HepG2 (cell line): ENCODE measurements around the gene LPXN. TPM values are rescaled to one million over a fixed set of nuclear protein-coding genes. Genes with fewer than 3 reads are reported as not detected.

Source experiments
- ATF4 ChIP-seq, 2 experiments: fragments of 450-650 bp in 1 of 2; sonication (generic) in 1 of 2; formaldehyde crosslinking; IDR thresholded peaks; 2 replicates each; pipeline versions ENCODE4 v1.5.0 to v1.8.0; 2020 to 2022; ENCODE audit warnings: mild to moderate bottlenecking in 1 of 2, missing genetic modification reagents in 1 of 2
- EED ChIP-seq: sonication (generic); formaldehyde crosslinking; IDR thresholded peaks from 2 replicates; pipeline ENCODE4 v1.5.0; 2020; ENCODE audit warnings: mild to moderate bottlenecking, missing genetic modification reagents
- ELK4 ChIP-seq: sonication (generic); formaldehyde crosslinking; IDR thresholded peaks from 2 replicates; pipeline ENCODE4 v1.9.0; 2021; ENCODE audit warnings: missing genetic modification reagents, borderline replicate concordance
- FOXA3 ChIP-seq: IDR thresholded peaks from 2 replicates; pipeline ENCODE4 v1.6.1; 2016; ENCODE audit warnings: missing genetic modification reagents, missing compliant biosample characterization
- FOXK2 ChIP-seq: fragments of 450-650 bp; IDR thresholded peaks from 2 replicates; pipeline ENCODE4 v1.6.1; 2016
- GTF2F1 ChIP-seq: fragments of 150-350 bp; IDR thresholded peaks from 2 replicates; pipeline ENCODE4 v1.6.1; 2014; ENCODE audit warnings: low read length
- KDM6A ChIP-seq: IDR thresholded peaks from 2 replicates; pipeline ENCODE4 v1.6.1; 2016; ENCODE audit warnings: low read depth
- KLF11 ChIP-seq: IDR thresholded peaks from 2 replicates; pipeline ENCODE4 v1.6.1; 2016; ENCODE audit warnings: missing compliant biosample characterization
- KLF16 ChIP-seq, 2 experiments: sonication (generic) in 1 of 2; formaldehyde crosslinking in 1 of 2; IDR thresholded peaks; 2 replicates each; pipeline versions ENCODE4 v1.6.1 to v1.8.0; 2016 to 2023; ENCODE audit warnings: missing genetic modification reagents in 2 of 2, missing compliant biosample characterization in 1 of 2
- KMT2A ChIP-seq: sonication (generic); formaldehyde crosslinking; IDR thresholded peaks from 2 replicates; pipeline ENCODE4 v1.4.0; 2020; ENCODE audit warnings: missing genetic modification reagents
- MAF1 ChIP-seq: sonication (generic); formaldehyde crosslinking; IDR thresholded peaks from 2 replicates; pipeline ENCODE4 v1.5.0; 2020; ENCODE audit warnings: missing genetic modification reagents, borderline replicate concordance
- NCOA1 ChIP-seq: sonication (generic); formaldehyde crosslinking; IDR thresholded peaks from 2 replicates; pipeline ENCODE4 v1.9.0; 2021; ENCODE audit warnings: missing genetic modification reagents
- NCOA2 ChIP-seq: sonication (generic); formaldehyde crosslinking; IDR thresholded peaks from 2 replicates; pipeline ENCODE4 v1.8.0; 2022; ENCODE audit warnings: inconsistent platforms
- NCOA5 ChIP-seq: sonication (generic); formaldehyde crosslinking; IDR thresholded peaks from 2 replicates; pipeline ENCODE4 v1.4.0; 2020; ENCODE audit warnings: missing genetic modification reagents
- NFIB ChIP-seq: sonication (generic); formaldehyde crosslinking; IDR thresholded peaks from 2 replicates; pipeline ENCODE4 v1.9.0; 2021; ENCODE audit warnings: missing genetic modification reagents, mild to moderate bottlenecking, borderline replicate concordance
- PITX1 ChIP-seq: sonication (generic); formaldehyde crosslinking; IDR thresholded peaks from 2 replicates; pipeline ENCODE4 v1.5.1; 2020; ENCODE audit warnings: mild to moderate bottlenecking, missing genetic modification reagents
- SP140L ChIP-seq: sonication (generic); formaldehyde crosslinking; IDR thresholded peaks from 2 replicates; pipeline ENCODE4 v1.4.0; 2020; ENCODE audit warnings: missing genetic modification reagents, borderline replicate concordance
- SRY ChIP-seq: sonication (generic); formaldehyde crosslinking; IDR thresholded peaks from 2 replicates; pipeline ENCODE4 v1.8.0; 2022; ENCODE audit warnings: mild to moderate bottlenecking, missing genetic modification reagents
- ZC3H13 ChIP-seq: sonication (generic); formaldehyde crosslinking; IDR thresholded peaks from 2 replicates; pipeline ENCODE4 v1.8.1; 2023; ENCODE audit warnings: mild to moderate bottlenecking, missing genetic modification reagents, moderate library complexity
- ZNF335 ChIP-seq: sonication (generic); formaldehyde crosslinking; IDR thresholded peaks from 2 replicates; pipeline ENCODE4 v1.4.0; 2020; ENCODE audit warnings: missing genetic modification reagents
- ZNF512B ChIP-seq: sonication (generic); formaldehyde crosslinking; IDR thresholded peaks from 2 replicates; pipeline ENCODE4 v1.5.1; 2020; ENCODE audit warnings: missing genetic modification reagents, mild to moderate bottlenecking, borderline replicate concordance
- ZNF563 ChIP-seq: sonication (generic); formaldehyde crosslinking; IDR thresholded peaks from 2 replicates; pipeline ENCODE4 v1.8.0; 2022; ENCODE audit warnings: mild to moderate bottlenecking, moderate library complexity, missing genetic modification reagents
- ZNF597 ChIP-seq: sonication (generic); formaldehyde crosslinking; IDR thresholded peaks from 2 replicates; pipeline ENCODE4 v1.5.0; 2020; ENCODE audit warnings: missing genetic modification reagents
- ZNF839 ChIP-seq: sonication (generic); formaldehyde crosslinking; IDR thresholded peaks from 2 replicates; pipeline ENCODE4 v1.4.0; 2020; ENCODE audit warnings: missing genetic modification reagents, mild to moderate bottlenecking, borderline replicate concordance
- ZSCAN29 ChIP-seq: sonication (generic); formaldehyde crosslinking; conservative IDR thresholded peaks from 2 replicates; pipeline ENCODE4 v1.4.0; 2020; ENCODE audit warnings: mild to moderate bottlenecking, missing genetic modification reagents
- polyA plus RNA-seq, 8 experiments: library from polyadenylated mRNA; depleted of rRNA in 3 of 8; stranded (reverse) in 7 of 8; unstranded in 1 of 8; fragments of >200 nt; fragmentation: Illumina TruSeq in 4 of 8; extraction: Trizol in 4 of 8; gene quantifications; 2 replicates each; pipeline versions ENCODE4 v1.2.1 to v1.2.3, GENCODE V29; 2011 to 2016; ENCODE audit warnings: low read depth in 4 of 8, missing spikeins in 1 of 8, mixed read lengths in 1 of 8; ENCODE audit not compliant: insufficient read depth in 1 of 8
- total RNA-seq, 5 experiments: library from RNA; depleted of rRNA; stranded (reverse); fragments of >200 nt; fragmentation: Illumina TruSeq; extraction: Trizol; gene quantifications; 2 replicates each; pipeline ENCODE4 v1.2.3, GENCODE V29; 2016; ENCODE audit warnings: low read depth in 1 of 5

The LPXN gene
- total and polyA plus RNA-seq, 2 of the 13 experiments (the other 11 are each of a cell fraction or from before 2014, with no cell fraction given), result 1.7 to 3.5 TPM

GRCh38 chr11:58578136-58578634 lies 2.5 kb upstream of the LPXN start (continued):
- TF ChIP-seq KLF11 (0 out of 2 replicates have a peak, but pooled peaks have one; percentile 14), ZSCAN29 (CRISPR knock-in tag) (no peak), EED (CRISPR knock-in tag) (no peak), SP140L (CRISPR knock-in tag) (no peak), ELK4 (CRISPR knock-in tag) (no peak), ZNF597 (CRISPR knock-in tag) (no peak), SRY (CRISPR knock-in tag) (no peak), NCOA1 (no peak), KLF16 (CRISPR knock-in tag; IDR thresholded peaks at IDR 0.05) (no peak; a peak in 1 of 4 replicates), NCOA2 (CRISPR knock-in tag) (no peak), PITX1 (CRISPR knock-in tag) (no peak), KDM6A (no peak), ATF4 (CRISPR knock-in tag; IDR thresholded peaks at IDR 0.05) (no peak), ZNF839 (CRISPR knock-in tag) (peak; percentile 69; the same call in 1 of the 2 replicates), GTF2F1 (no peak), NCOA5 (CRISPR knock-in tag) (no peak), FOXA3 (CRISPR knock-in tag) (peak; percentile 72; the same call in 1 of the 2 replicates), NFIB (no peak), KMT2A (CRISPR knock-in tag) (no peak), MAF1 (CRISPR knock-in tag) (no peak), FOXK2 (peak; percentile 90), ZNF512B (no peak), ZNF335 (CRISPR knock-in tag) (peak; percentile 91), ZNF563 (CRISPR knock-in tag) (no peak), ZC3H13 (CRISPR knock-in tag) (no peak)
